HG03139 (cell line): ENCODE data around the gene PRKCG.
"Not testable (repeated sequence)": the region's sequence is repeated elsewhere in the genome, so short reads cannot be mapped to it uniquely, and the experiment has no call there.

Source experiments
- ATAC-seq: cut with Tn5 transposase; IDR thresholded peaks from one replicate; pipeline ENCODE4 v1.9.1; 2021; ENCODE audit not compliant: unreplicated experiment

The PRKCG gene

GRCh38 chr19:53881482-53882390, at the start of gene PRKCG:
Gene PRKCG, plus strand, starts transcription at chr19:53882197. Its CDS starts 298 bp downstream, at chr19:53882495.
- no peak for ATAC-seq

DNA sequence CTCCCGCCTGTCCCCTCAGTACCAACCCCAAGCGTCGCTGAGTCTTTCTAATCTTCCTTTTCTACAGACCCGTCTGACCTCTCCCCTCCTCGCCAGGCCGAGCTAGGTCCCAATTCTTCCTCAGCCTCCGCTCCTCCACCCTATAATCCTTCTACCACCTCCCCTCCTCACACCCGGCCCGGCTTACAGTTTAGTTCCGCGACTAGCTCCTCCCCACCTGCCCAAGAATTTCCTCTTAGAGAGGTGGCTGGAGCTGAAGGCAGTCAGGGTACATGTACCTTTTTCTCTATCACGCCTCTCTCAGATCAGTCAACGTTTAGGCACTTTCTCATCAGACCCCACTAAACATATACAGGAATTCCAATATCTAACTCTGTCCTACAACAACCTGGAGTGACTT, 49.1 kb upstream of the PRKCG start:
- not testable (repeated sequence) for ATAC-seq

GRCh38 chr19:53838446-53838845, 43.6 kb upstream of the PRKCG start:
- not testable (repeated sequence) for ATAC-seq

DNA sequence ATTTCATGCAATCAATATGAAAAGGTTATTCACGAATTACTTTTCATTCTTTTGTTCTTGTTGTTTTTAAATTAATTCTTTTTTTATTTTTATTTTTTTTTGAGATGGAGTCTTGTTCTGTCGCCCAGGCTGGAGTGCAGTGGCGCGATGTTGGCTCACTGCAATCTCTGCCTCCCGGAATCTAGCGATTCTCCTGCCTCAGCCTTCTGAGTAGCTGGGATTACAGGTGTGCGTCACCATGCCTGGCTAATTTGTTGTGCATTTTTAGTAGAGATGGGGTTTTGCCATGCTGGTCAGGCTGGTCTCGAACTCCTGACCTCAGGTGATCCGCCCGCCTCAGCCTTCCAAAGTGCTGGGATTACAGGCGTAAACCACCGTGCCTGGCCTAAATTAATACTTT, 41.8 kb upstream of the PRKCG start:
- ATAC-seq, result not testable (repeated sequence)

DNA sequence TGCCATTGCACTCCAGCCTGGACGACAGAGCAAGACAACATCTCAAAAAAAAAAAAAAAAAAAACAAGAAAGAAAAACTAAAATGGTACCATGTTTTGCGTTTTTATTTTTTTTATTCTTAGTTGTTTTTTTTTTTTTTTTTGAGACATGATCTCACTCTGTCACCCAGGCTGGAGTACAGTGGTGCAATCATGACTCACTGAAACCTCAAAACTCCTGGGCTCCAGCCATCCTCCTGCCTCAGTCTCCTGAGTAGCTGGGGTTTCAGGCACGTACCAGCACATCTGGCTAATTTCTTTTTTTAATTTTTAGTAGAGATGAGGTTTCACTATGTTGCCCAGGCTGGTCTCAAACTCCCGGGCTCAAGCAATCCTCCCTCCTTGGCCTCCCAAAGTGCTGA, 41.1 kb upstream of the PRKCG start:
- ATAC-seq, result not testable (repeated sequence)

DNA sequence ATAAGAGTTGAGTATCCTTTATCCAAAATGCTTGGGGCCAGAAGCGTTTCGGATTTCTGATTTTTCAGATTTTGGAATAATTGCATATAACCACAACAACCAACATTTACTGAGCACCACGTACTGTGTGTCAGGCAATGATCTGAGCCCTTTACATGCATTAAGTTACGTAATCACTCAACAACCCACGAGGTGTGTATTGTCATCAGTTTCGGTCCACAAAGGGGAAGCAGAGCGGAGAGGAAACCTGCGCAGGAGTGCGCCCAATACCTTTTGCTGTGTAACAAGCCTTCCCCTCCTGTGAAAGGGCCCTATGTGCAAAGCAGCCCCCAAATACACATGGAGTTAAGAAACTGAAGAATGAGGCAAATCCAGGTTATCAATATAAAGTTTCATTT, 37.1 kb upstream of the PRKCG start:
- ATAC-seq, result no peak

DNA sequence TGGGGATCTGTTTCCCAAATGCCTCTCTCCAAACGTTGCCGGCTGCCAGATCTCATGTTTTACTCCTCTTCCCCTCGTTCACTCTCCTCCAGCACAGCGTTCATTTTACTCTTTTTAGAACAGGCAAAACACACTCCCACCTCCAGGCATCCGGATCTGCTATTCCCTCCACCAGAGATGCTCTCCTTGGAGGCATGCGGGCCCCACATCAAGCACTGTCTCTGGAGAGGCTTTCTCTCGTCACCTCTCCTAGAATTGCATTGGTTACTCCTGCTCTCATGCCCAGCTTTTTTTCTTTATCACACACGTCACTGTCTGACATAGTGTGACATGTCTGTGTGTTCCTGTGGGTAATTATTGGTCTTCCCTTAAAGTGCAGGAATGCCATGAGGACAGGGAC, 34.4 kb upstream of the PRKCG start:
- no peak for ATAC-seq

DNA sequence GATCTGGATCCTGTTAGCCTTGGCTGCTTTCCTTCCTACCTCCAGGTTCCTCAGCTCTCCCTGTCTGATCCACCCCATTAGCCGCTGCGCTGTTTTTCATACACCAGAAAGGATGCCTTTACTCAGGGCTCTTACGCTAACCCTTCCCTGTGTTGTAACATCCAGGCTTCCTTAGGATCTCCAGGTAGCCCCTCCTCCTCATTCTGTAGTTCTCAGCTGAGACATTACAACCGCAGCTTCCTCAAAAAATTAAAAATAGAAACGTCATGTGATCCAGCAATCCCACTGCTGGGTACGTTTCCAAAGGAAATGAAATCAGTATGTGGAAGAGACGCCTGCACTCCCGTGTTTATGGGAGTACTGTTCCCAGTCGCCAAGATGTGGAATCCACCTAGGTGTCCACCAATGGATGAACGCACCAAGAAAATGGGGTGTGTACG, 32.7 kb upstream of the PRKCG start:
- ATAC-seq, result no peak

DNA sequence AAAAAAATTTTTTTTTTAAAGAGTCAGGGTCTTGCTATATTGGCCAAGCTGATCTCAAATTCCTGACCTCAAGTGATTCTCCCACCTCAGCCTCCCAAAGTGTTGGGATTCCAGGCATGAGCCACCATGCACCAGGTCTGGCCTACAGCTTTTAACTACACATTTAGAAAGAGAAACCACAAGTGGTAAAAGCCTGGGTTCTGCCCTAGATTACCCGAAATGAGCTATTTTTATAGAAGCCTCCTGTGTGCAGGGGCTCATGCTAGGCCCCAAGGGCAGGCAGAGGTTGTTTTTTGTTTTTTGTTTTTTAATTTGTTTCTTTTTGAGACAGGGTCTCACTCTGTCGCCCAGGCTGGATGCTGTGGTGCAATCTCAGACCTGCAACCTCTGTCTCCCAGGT, 28.3 kb upstream of the PRKCG start:
- ATAC-seq, result no peak

DNA sequence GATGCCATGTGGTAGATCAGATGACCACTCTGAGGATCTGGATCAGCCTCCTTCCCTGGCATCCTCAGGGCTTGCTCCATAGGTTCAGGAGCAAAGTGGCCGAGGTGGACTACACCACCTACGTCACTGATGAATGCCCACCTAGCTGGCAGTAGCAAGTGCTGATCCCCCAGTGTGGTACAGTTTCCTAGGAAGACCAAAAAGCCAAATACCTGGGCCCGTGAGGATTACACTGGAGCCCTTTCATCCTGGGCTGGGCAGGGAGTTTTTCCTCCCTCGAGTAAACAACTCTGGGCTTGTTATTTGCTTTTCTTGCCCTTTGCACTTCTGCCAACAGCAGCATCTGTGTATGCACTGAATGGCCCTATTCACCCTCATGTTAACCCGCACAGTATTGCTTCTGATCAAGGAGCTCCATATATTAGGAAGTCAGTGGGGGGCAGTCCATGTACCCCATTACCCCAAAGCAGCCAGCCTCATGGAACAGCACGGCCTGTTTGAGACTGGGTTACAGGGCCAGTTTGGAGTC, 17.6 kb upstream of the PRKCG start:
- ATAC-seq, result no peak

GRCh38 chr19:53865523-53865917, 16.5 kb upstream of the PRKCG start:
- no peak for ATAC-seq

- ATAC-seq, result no peak
These were observed 15.8 kb upstream of the PRKCG start for GRCh38 chr19:53865918-53866864.

DNA sequence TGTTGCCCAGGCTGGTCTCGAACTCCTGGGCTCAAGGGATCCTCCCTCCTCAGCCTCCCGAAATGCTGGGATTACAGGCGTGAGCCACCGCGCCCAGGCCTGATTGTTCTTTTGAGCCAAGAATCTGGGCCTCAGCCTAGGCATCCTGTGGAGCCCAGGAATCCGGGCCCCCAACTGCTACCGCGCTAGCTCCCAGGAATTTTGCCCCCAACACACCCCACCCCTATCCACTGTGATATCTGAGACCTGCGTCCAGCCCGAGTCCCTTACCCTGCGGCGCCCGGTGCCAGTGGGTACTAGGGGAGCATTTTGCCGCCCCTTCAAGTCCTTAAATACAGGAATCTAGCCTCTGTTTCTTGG, 15.2 kb upstream of the PRKCG start:
- ATAC-seq, result no peak

- peak; percentile 58 for ATAC-seq
These were observed 14.5 kb upstream of the PRKCG start, which contains the start of gene MYADM for GRCh38 chr19:53867225-53868090. Gene MYADM, plus strand, starts transcription at chr19:53867883. Its CDS starts 5,647 bp downstream, at chr19:53873530.

- ATAC-seq, result no peak
These were observed 13.7 kb upstream of the PRKCG start for GRCh38 chr19:53868091-53868891.

DNA sequence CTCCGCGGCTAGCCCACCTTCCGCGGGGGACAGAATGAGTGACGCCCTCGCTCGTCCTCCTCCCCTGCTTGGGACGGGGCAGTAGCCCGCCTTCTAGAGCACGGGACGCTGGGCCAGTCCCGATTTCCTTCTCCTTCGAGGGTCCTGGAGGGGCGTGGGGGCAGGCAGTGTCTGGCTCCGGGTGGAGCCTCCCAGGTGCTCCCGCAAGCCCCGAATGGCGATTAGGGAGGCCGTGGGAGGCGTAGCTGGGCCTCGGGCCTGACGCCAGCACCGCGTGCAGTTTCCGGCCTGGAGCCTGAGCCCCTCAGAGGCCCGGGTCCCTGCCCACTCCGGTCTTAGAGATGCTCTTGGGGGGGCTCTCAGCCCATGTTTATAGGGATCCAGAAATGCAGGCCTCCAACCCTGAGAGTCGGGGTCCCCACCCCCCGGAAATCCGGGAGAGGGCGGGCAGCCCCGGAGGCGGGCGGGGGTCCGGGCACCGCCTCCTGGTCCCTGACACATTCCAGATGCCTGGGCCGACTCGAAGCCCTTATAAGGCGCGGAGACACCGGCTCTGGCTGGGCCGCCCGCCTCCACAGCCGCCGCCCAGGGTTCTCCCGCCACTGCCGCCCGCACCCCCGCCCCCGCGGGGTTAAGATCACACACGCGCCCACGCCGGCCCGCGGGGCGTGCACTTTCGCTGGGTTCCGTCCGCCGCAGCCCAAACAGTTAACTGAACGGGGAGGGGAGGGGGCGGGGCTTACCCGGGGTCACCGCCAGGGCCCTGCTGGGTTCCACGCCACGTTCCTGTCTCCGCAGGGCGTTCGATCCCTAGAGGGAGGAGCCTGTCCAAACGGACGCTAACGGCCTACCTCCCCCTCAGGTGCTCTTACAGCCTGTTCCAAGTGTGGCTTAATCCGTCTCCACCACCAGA, 12.8 kb upstream of the PRKCG start:
- peak; percentile 31 for ATAC-seq

GRCh38 chr19:53869805-53870484, 12.1 kb upstream of the PRKCG start:
- ATAC-seq, result not testable (repeated sequence)

- ATAC-seq, result no peak
These were observed 11.5 kb upstream of the PRKCG start for GRCh38 chr19:53870485-53870844.
